MCF 10A (cell line): ENCODE results near the gene SCD5. TPM values are rescaled to one million over a fixed set of nuclear protein-coding genes. Genes with fewer than 3 reads are reported as not detected.

ENCODE experiments used
- BruUV-seq: library from RNA; stranded (reverse); fragments of 400-500 nt; replicated peaks from 2 replicates; lab custom pipeline; 2021; lab: Mats Ljungman, UMichigan
- CTCF ChIA-PET: fragments of 300-600 bp; sonication (Branson Sonifier 250); formaldehyde crosslinking; extraction: SDS; loops from one replicate; lab custom pipeline; 2021; ENCODE audit warnings: antibody characterized with exemption, inconsistent platforms; lab: Yijun Ruan, JAX
- POLR2A ChIA-PET: fragments of 300-600, 350-650 bp; sonication (Branson Sonifier 250); formaldehyde crosslinking; extraction: SDS; loops from one replicate; lab custom pipeline; 2020; ENCODE audit warnings: antibody characterized with exemption, inconsistent platforms; lab: Yijun Ruan, JAX
- DNase-seq: peaks from one replicate; pipeline ENCODE4 v3.0.0-alpha.2; 2018; ENCODE audit not compliant: unreplicated experiment
- H3K27ac Mint-ChIP-seq: one replicate; pipeline ENCODE4 v1.8.0; 2022; ENCODE audit warnings: mild to moderate bottlenecking, low read depth, mixed read lengths; ENCODE audit not compliant: unreplicated experiment
- H3K27me3 Mint-ChIP-seq: one replicate; pipeline ENCODE4 v1.8.0; 2022; ENCODE audit warnings: mixed read lengths; ENCODE audit not compliant: insufficient read depth, unreplicated experiment
- H3K36me3 Mint-ChIP-seq: one replicate; pipeline ENCODE4 v1.8.0; 2022; ENCODE audit warnings: mild to moderate bottlenecking, moderate library complexity, mixed read lengths; ENCODE audit not compliant: insufficient read depth, unreplicated experiment
- H3K4me1 Mint-ChIP-seq: one replicate; pipeline ENCODE4 v1.8.0; 2022; ENCODE audit warnings: mixed read lengths; ENCODE audit not compliant: insufficient read depth, unreplicated experiment
- H3K4me3 Mint-ChIP-seq: one replicate; pipeline ENCODE4 v1.8.0; 2022; ENCODE audit warnings: mild to moderate bottlenecking, moderate library complexity, mixed read lengths; ENCODE audit not compliant: unreplicated experiment
- H3K9me3 Mint-ChIP-seq: one replicate; pipeline ENCODE4 v1.8.0; 2022; ENCODE audit warnings: mixed read lengths; ENCODE audit not compliant: unreplicated experiment
- intact Hi-C: fragments of 100-400 bp; cut with micrococcal nuclease; formaldehyde crosslinking; loops from 2 replicates; pipeline ENCODE4 v1.14.1; 2022
- total RNA-seq: library from RNA; stranded (reverse); gene quantifications from 2 replicates; pipeline ENCODE4 v1.2.3, GENCODE V29; 2022
- TF ChIP-seq, protein P1 (sequence below): fragments of 200-600 bp; IDR thresholded peaks from one replicate; pipeline ENCODE4 v1.8.0; 2022; ENCODE audit warnings: antibody characterized with exemption, mild to moderate bottlenecking; ENCODE audit not compliant: unreplicated experiment

SCD5 gene
- total RNA-seq, 1 experiment from 2014 or later: 3.6 TPM

DNA sequence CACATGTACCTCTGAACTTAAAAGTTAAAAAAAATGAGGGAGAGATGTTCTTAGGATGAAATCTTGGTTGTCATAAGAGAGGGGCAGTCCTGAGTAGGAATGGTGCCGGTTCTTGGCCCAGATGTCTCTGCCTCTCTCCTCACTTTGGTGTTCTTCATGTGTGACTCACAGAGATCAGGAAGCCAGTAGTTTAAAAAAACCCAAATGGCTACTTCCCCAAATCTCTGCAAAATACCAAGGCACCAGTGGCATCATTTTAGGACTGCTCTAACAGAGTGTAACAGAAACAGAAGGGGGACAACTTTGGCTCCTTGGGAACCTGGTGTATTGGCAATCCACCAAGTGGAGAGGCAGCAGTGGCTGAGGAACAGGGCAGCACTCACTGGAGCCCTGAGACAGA is 116.8 kb downstream of the SCD5 start:
- Mint-ChIP-seq H3K4me3 (no peak overlapping the region), H3K27ac (no peak overlapping the region), H3K9me3 (no peaks in the 10 kb centered on the region), H3K27me3 (no peaks in the 10 kb centered on the region), H3K4me1 (no peaks in the 10 kb centered on the region), H3K36me3 (peaks cover 3% of the 10 kb centered on the region)
- no TSS peak for BruUV-seq
- intact Hi-C loops: no loop called here
- CTCF ChIA-PET: no interaction called here
- POLR2A ChIA-PET: no interaction called here
- TF ChIP-seq, protein P1, sequence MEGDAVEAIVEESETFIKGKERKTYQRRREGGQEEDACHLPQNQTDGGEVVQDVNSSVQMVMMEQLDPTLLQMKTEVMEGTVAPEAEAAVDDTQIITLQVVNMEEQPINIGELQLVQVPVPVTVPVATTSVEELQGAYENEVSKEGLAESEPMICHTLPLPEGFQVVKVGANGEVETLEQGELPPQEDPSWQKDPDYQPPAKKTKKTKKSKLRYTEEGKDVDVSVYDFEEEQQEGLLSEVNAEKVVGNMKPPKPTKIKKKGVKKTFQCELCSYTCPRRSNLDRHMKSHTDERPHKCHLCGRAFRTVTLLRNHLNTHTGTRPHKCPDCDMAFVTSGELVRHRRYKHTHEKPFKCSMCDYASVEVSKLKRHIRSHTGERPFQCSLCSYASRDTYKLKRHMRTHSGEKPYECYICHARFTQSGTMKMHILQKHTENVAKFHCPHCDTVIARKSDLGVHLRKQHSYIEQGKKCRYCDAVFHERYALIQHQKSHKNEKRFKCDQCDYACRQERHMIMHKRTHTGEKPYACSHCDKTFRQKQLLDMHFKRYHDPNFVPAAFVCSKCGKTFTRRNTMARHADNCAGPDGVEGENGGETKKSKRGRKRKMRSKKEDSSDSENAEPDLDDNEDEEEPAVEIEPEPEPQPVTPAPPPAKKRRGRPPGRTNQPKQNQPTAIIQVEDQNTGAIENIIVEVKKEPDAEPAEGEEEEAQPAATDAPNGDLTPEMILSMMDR: no peak
- DNase-seq: no peak

DNA sequence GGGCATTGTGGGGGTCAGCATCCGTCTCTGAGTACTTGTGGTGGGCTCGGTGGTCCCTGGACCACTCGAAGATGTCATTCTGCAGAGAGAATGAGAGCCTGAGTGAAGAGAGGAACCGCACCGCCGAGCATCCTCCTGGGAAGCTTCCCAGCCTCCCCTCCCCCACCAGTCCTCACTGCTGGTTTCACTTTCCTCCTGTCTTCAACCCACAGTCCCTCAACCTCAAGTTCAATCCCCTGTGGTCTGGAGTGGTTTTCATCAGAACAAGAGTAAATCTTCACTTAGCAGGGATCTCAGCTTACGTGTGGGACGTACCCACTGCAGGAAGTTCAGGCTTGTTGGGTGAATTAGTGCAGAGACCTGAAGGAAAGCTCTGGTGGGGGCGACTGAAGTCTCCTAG is 117.8 kb downstream of the SCD5 start:
- no peaks in the 10 kb centered on the region for H3K4me1 Mint-ChIP-seq
- H3K9me3 Mint-ChIP-seq: no peaks in the 10 kb centered on the region
- no peaks in the 10 kb centered on the region for H3K27me3 Mint-ChIP-seq
- no peak overlapping the region for H3K27ac Mint-ChIP-seq
- intact Hi-C loops: no loop called here
- TF ChIP-seq, protein P1: no peak
- CTCF ChIA-PET: no interaction called here
- peaks cover 5% of the 10 kb centered on the region for H3K36me3 Mint-ChIP-seq
- no peak for DNase-seq
- POLR2A ChIA-PET: no interaction called here
- BruUV-seq: no TSS peak
- H3K4me3 Mint-ChIP-seq: no peak overlapping the region

DNA sequence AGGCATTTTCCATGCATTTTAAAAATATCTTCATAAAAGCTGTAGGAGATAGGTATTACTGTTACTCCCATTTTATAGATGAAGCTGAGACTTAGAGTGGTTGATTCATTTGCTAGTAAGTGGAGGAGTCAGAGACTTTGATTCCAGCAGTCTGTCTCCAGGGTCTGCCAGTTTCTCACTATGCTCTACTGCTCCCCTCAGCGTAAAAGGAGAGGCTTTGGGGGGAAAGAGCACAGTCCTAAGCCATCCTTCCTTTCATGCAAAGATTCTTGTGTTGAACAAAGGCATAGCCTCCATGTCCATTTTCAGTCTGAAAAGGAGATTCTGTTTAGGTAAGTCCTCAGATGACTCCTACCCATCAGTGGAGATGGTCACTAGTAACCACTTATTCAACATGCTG is 119.1 kb downstream of the SCD5 start:
- H3K27me3 Mint-ChIP-seq: no peaks in the 10 kb centered on the region

DNA sequence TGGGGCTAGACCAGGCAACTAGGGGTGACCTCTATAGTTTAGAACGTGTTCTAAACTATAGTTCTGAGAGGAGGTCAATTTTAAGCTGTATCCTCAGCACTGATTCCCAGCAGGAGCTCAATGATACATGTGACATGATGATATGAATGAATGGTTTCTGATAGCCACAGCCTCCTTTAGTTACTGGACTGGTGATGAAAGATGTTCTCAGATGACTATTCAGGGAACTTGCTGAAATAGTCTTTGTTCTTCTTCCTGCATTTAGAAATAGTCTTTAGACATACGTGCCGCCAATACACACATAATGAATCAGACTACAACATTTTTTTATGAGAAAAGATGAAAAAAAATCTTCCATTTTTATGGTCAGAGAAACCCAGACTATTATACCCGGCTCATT is 120.5 kb downstream of the SCD5 start:
- TF ChIP-seq, protein P1: no peak
- Mint-ChIP-seq H3K36me3 (peaks cover 5% of the 10 kb centered on the region), H3K27me3 (no peaks in the 10 kb centered on the region), H3K4me3 (no peak overlapping the region), H3K9me3 (no peaks in the 10 kb centered on the region), H3K27ac (no peak overlapping the region), H3K4me1 (no peaks in the 10 kb centered on the region)
- no TSS peak for BruUV-seq
- POLR2A ChIA-PET: no interaction called here
- intact Hi-C loops: no loop called here
- no peak for DNase-seq
- CTCF ChIA-PET: interaction anchor here (0.6 kb wide), 1 partner anchor 1486 kb away, joined by 3 read pairs; no protein-coding TSS in a partner anchor

More for the DNA sequence above, 119.1 kb downstream of the SCD5 start:
- Mint-ChIP-seq H3K27ac (no peak overlapping the region), H3K4me1 (no peaks in the 10 kb centered on the region), H3K36me3 (peaks cover 5% of the 10 kb centered on the region), H3K4me3 (no peak overlapping the region), H3K9me3 (no peaks in the 10 kb centered on the region)
- ChIA-PET POLR2A (no interaction called here), CTCF (no interaction called here)
- DNase-seq: no peak
- intact Hi-C loops: no loop called here
- TF ChIP-seq, protein P1: no peak
- no TSS peak for BruUV-seq
